Upper lobe of left lung (tissue), 6 donors: ENCODE measurements around the gene PTCH2. TPM values are rescaled to one million over a fixed set of nuclear protein-coding genes. Genes with fewer than 3 reads are reported as not detected.

Experiments used
- ATAC-seq, 2 donors: fragments of 200-7000 bp; cut with Tn5 transposase; one replicate each; pipeline ENCODE4 v1.9.1; 2022; ENCODE audit warnings: mild to moderate bottlenecking in 2 of 2, moderate library complexity in 2 of 2; ENCODE audit not compliant: low FRiP score in 2 of 2
- DNase-seq, 2 donors: peaks; one replicate each; pipeline ENCODE4 v3.0.0-alpha.2; 2019 to 2020
- H3K27ac ChIP-seq, 4 donors: fragments of 200-600 bp; sonication (generic); one replicate each; pipeline ENCODE4 v1.5.1; 2016 to 2019
- H3K27me3 ChIP-seq, 4 donors: fragments of 200-600 bp; sonication (generic); one replicate each; pipeline ENCODE4 v1.5.1; 2017 to 2019
- H3K36me3 ChIP-seq, 4 donors: fragments of 200-600 bp; sonication (generic); one replicate each; pipeline ENCODE4 v1.5.1; 2016 to 2019
- H3K4me1 ChIP-seq, 4 donors: fragments of 200-600 bp; sonication (generic); one replicate each; pipeline ENCODE4 v1.5.1; 2018 to 2019
- H3K4me3 ChIP-seq, 4 donors: fragments of 200-600 bp; sonication (generic); one replicate each; pipeline ENCODE4 v1.5.1; 2017 to 2019; ENCODE audit warnings: mild to moderate bottlenecking in 2 of 4, moderate library complexity in 1 of 4
- H3K9me3 ChIP-seq, 4 donors: fragments of 200-600 bp; sonication (generic); one replicate each; pipeline ENCODE4 v1.5.1; 2018 to 2019
- CTCF ChIP-seq, 6 experiments: fragments of 450-650 bp in 4 of 6; fragments of 200-600 bp in 2 of 6; sonication (generic) in 2 of 6; IDR thresholded peaks; one replicate each; pipeline ENCODE4 v1.5.1; 2016 to 2019; ENCODE audit warnings: antibody characterized with exemption in 6 of 6
- EP300 ChIP-seq, 4 donors: sonication (generic); formaldehyde crosslinking; IDR thresholded peaks; one replicate each; pipeline ENCODE4 v1.5.1; 2017; ENCODE audit warnings: antibody characterized with exemption in 4 of 4, control low read depth in 2 of 4
- POLR2A ChIP-seq, 4 donors: fragments of 450-650 bp; IDR thresholded peaks; one replicate each; pipeline ENCODE4 v1.5.1; 2016 to 2017; ENCODE audit warnings: antibody characterized with exemption in 4 of 4, mild to moderate bottlenecking in 2 of 4
- POLR2AphosphoS5 ChIP-seq, 2 donors: sonication (generic); formaldehyde crosslinking; IDR thresholded peaks; one replicate each; pipeline ENCODE4 v1.5.1; 2017; ENCODE audit warnings: antibody characterized with exemption in 2 of 2
- WGBS, 2 donors: methylation state at CpG; one replicate each; pipeline ENCODE4 v1.1.5; 2017 to 2018; 5-methylcytosine and 5-hydroxymethylcytosine counted together
- total RNA-seq, 6 donors: library from RNA; depleted of rRNA in 4 of 6; stranded (reverse); fragments of >200 nt in 4 of 6; gene quantifications; one replicate each; pipeline versions ENCODE4 v1.1.0 to v1.2.1, GENCODE V29; 2016 to 2021
- donor health status: DM: no; HTN: no; CAD: no; lungs with moderate emphysema.
- donor health status: DM: no; HTN: yes; CAD: no; lungs with severe emphysema.

PTCH2 gene
- total RNA-seq, 6 donors from 2014 or later = 0.30 to 1.4 (median 0.82) TPM

DNA sequence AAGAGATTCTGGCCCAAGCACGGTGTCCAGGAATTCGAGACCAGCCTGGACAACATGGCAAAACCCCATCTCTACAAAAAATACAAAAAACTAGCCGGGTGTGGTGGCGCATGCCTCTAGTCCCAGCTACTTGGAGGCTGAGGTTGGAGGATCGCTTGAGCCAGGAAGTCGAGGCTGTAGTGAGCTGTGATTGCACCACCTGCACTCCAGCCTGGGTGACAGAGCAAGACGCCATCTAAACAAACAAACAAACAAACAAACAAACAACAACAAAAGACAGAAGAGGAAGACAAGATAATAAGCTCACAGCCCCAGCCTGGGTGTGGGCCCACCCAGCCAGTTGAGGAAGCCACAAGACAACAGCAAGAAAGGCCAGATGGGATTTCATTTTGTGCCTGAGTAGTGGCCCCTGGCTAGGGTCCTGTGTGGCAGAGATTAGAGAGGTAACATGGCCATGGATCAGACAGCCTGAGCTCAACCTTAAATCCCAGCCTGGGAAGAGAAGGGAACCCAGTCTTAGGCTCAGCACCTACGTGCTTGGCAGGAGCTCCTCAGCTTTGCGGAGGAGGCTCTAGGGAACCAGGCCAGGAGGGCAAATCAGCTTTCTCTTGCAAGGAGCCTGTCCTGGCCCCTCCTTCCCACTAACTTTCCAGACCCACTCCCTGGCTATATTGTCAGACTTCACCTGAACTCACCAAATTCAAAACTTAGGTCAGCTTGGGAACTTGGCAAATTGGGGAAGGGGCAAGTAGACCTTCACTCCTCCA is 50.1 kb downstream of the PTCH2 start:
- H3K4me1 ChIP-seq = no peaks in the 10 kb centered on the region
- peak in 1 of 2 donors; percentile 21 for DNase-seq
- H3K36me3 ChIP-seq = no peaks in the 10 kb centered on the region
- TF ChIP-seq EP300 (IDR thresholded peaks at IDR 0.05) (no peak), POLR2A (IDR thresholded peaks at IDR 0.05) (no peak), CTCF (IDR thresholded peaks at IDR 0.05) (no peak), POLR2AphosphoS5 (IDR thresholded peaks at IDR 0.05) (no peak)
- peak overlapping the region in 3 of 4 donors; percentile 17 to 67 (median 53) for H3K27ac ChIP-seq
- WGBS, 2 donors = 84 to 85% methylated on average over 9 of the region's 9 CpGs
- H3K27me3 ChIP-seq = no peaks in the 10 kb centered on the region
- peak in 1 of 2 donors; percentile 11 for ATAC-seq
- H3K4me3 ChIP-seq = no peak overlapping the region
- H3K9me3 ChIP-seq = no peaks in the 10 kb centered on the region

DNA sequence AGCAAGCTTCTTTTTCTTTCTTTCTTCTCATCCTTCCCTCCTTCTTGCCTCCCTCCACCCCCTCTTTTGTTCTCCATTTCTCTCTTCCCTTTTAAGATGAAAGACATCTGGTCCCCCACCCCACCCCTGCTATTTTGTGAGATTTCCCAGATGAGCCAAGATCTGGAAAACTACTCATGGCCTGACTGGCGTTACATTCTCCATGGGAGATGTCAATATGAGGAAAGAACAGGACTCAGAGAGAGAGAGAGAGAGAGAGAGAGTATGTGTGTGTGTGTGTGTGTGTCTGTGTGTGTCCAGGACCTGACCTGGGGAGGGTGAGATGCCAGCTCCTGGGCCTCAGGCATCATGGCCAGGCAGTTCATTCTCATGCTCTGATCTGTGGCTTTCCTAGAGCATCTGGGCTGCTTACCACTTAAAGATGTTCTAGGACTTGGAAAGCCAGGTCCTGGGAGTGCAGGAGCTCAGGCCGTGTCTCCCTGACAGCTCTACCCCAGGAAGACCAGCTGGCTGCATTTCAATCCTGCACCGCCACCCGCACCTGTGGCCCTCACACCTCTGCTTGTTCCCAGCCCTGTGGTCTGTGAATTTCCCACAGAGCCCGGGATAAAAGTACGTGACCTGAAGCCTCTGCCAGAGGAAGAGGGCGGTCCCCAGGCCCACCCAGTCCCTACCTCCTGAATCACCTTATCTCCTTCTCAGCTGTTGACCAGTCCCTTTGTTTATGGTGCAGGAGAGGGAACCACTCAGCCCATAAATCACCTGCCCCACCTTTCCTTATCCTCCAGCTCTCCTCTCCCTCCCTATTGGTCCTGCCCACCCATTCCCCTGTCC is 51.9 kb downstream of the PTCH2 start:
- ATAC-seq = no peak
- 72% methylated on average over 7 of the region's 7 CpGs for WGBS, 2 donors
- no peak for TF ChIP-seq POLR2A (IDR thresholded peaks at IDR 0.05)
- TF ChIP-seq POLR2AphosphoS5 (IDR thresholded peaks at IDR 0.05) = no peak
- TF ChIP-seq EP300 (IDR thresholded peaks at IDR 0.05) = no peak
- no peak for TF ChIP-seq CTCF (IDR thresholded peaks at IDR 0.05)
- Histone ChIP-seq H3K27me3 (no peaks in the 10 kb centered on the region), H3K27ac (no peak overlapping the region), H3K9me3 (no peaks in the 10 kb centered on the region), H3K4me1 (peaks cover 0 to 6% (median 6%) of the 10 kb centered on the region in 4 donors), H3K4me3 (no peak overlapping the region), H3K36me3 (no peaks in the 10 kb centered on the region)
- no peak for DNase-seq

DNA sequence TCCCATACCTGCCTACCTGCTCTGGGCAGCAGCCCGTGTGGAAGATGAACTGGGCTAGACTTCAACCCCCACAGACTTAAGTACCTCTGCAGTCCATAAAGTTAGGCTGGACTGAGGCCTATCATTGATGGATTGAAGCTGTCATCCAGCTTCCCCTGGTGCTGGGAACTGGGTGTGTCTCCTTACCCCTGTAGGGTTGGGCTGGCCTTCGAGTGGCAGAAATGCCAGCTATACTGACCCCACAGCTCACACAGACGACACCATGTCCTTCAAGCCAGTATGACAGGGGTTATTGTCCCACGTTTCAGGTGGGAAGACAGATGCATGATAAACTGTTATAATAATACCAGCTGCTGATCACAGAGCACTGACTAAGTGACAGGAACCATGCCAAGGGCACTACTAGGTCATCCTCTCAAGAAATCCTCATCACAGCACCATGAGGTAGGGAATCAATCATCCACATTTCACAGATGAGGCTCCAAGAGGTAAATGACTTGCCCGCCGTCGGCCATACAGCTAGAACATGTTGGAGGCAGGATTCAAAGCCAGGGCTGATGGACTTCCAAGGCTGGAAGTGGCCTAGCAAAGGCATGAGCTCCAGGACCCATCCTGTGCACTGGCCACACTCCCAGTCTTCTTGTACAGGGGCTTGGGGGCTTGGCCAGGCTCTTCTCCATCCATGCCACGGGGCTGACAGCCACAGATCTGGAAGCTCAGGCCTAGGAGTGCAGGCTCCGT is 54.8 kb downstream of the PTCH2 start, which contains the start of gene BEST4:
Gene BEST4, minus strand, starts transcription at position 51 of the 741 bp plus-strand sequence. CDS start 465 bp downstream, outside the sequence.
- DNase-seq (no peak), ATAC-seq (no peak)
- peaks cover 19 to 33% (median 32%) of the 10 kb centered on the region in 4 donors for H3K4me1 ChIP-seq
- no peak within 1 kb of the TSS for H3K27ac ChIP-seq
- no peak for TF ChIP-seq POLR2AphosphoS5 (IDR thresholded peaks at IDR 0.05)
- TF ChIP-seq EP300 (IDR thresholded peaks at IDR 0.05) = no peak
- no peak for TF ChIP-seq CTCF (IDR thresholded peaks at IDR 0.05)
- no peak for TF ChIP-seq POLR2A (IDR thresholded peaks at IDR 0.05)
- H3K36me3 ChIP-seq = no peaks in the 10 kb centered on the region
- no peaks in the 10 kb centered on the region for H3K27me3 ChIP-seq
- no peaks in the 10 kb centered on the region for H3K9me3 ChIP-seq
- no peak within 1 kb of the TSS for H3K4me3 ChIP-seq
- 86 to 88% methylated on average over 6 to 9 of the region's 9 CpGs for WGBS, 2 donors

DNA sequence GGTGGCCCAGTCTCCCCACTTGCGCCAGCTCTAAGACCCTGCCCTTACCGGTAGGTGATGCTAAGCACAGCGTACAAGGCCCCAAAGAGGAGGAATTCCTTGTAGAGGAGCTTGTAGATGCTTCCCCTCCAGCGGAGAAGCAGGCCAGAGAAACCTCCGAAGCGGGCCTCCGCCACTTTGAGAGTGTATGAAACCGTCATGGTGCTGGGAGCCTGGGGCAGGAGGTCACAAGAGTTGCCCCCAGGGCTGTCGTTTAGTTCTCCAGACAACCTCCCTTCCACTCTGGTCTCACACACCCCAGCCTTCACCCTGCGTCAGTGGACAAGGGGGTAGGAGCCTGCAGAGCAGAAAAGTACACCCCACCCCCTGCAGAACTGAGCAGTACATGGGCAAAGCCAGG is 55.5 kb downstream of the PTCH2 start:
- no peak for DNase-seq
- H3K4me1 ChIP-seq = peaks cover 19 to 33% (median 32%) of the 10 kb centered on the region in 4 donors
- no peak overlapping the region for H3K4me3 ChIP-seq
- H3K9me3 ChIP-seq = no peaks in the 10 kb centered on the region
- no peak for ATAC-seq
- no peaks in the 10 kb centered on the region for H3K27me3 ChIP-seq
- 90 to 94% methylated on average over 10 of the region's 10 CpGs for WGBS, 2 donors
- TF ChIP-seq CTCF (IDR thresholded peaks at IDR 0.05) (no peak), EP300 (IDR thresholded peaks at IDR 0.05) (no peak), POLR2AphosphoS5 (IDR thresholded peaks at IDR 0.05) (no peak), POLR2A (IDR thresholded peaks at IDR 0.05) (no peak)
- H3K36me3 ChIP-seq = no peaks in the 10 kb centered on the region
- no peak overlapping the region for H3K27ac ChIP-seq
